Breast epithelium (tissue), 3 donors: ENCODE data around the gene XKR7.

Experiments
- POLR2AphosphoS5 ChIP-seq, 3 donors: sonication (generic); formaldehyde crosslinking; IDR thresholded peaks; one replicate each; pipeline ENCODE4 v1.6.1; 2017; ENCODE audit warnings: antibody characterized with exemption in 3 of 3
- TF ChIP-seq, protein P1 (sequence below), 3 donors: fragments of 450-650 bp; IDR thresholded peaks; one replicate each; pipeline ENCODE4 v1.5.1; 2016 to 2017; ENCODE audit warnings: antibody characterized with exemption in 3 of 3, mild to moderate bottlenecking in 3 of 3, moderate library complexity in 3 of 3

DNA sequence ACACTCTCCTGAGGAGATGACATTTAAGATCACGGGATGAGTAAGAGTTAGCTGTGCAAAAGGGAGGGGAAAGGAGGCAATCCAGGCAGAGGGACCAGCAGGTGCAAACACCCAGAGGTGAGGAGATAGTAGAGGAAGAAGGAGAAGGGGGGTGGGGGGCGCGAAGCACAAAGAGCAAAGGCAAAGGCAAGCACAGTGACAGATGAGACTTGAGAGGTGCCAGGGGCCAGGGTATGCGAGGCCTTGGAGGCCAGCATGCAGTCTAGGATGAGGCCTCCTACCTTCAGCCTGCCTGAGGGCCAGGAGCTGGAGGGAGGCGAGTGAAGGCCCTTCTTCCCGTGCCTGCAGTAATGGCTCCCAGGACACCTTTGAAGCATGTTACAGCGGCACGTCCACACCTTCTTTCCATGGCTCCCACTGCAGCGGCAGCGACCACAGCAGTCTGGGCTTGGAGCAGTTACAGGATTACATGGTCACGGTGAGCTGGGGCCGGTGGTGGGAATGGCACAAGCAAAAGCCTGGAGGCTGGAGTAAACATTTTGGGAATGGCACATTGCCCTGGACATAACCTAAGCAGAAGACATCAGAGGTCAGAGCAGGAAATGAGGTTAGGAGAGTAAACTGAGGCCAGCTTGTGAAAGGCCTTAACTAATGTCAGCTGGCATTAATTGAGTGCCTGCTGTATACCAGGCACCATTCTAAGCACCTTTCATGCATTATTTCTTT is 60.9 kb downstream of the XKR7 start:
- TF ChIP-seq, protein P1, sequence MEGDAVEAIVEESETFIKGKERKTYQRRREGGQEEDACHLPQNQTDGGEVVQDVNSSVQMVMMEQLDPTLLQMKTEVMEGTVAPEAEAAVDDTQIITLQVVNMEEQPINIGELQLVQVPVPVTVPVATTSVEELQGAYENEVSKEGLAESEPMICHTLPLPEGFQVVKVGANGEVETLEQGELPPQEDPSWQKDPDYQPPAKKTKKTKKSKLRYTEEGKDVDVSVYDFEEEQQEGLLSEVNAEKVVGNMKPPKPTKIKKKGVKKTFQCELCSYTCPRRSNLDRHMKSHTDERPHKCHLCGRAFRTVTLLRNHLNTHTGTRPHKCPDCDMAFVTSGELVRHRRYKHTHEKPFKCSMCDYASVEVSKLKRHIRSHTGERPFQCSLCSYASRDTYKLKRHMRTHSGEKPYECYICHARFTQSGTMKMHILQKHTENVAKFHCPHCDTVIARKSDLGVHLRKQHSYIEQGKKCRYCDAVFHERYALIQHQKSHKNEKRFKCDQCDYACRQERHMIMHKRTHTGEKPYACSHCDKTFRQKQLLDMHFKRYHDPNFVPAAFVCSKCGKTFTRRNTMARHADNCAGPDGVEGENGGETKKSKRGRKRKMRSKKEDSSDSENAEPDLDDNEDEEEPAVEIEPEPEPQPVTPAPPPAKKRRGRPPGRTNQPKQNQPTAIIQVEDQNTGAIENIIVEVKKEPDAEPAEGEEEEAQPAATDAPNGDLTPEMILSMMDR (IDR thresholded peaks at IDR 0.05), result no peak
- TF ChIP-seq POLR2AphosphoS5 (IDR thresholded peaks at IDR 0.05), result no peak
